ENCODE data around the gene BCR.

GRCh38 chr22:23137468-23137867 lies 42.8 kb upstream of the BCR start:
- TF ChIP-seq ZNF274 (IDR thresholded peaks at IDR 0.05; ENCODE audit: low read depth, low read length) (no peak), SUZ12 (IDR thresholded peaks at IDR 0.05; ENCODE audit: extremely low read depth, insufficient read depth, insufficient read length) (no peak)

Data from NT2/D1 (cell line).